GM23338 (cell line): ENCODE measurements around the gene RNF207. TPM values are rescaled to one million over a fixed set of nuclear protein-coding genes. Genes with fewer than 3 reads are reported as not detected.

Experiments
- ATAC-seq: fragments of 200-7000 bp; cut with Tn5 transposase; 3 replicates; pipeline ENCODE4 v1.9.1; 2020
- DNase-seq: peaks from one replicate; pipeline ENCODE4 v3.0.0-alpha.2; 2015; ENCODE audit warnings: low spot score
- H2AFZ ChIP-seq: fragments of 200-600 bp; sonication (generic); 2 replicates; pipeline ENCODE4 v1.8.0; 2016; ENCODE audit warnings: antibody characterized with exemption, mild to moderate bottlenecking, moderate library complexity
- H3F3A ChIP-seq: fragments of 200-600 bp; sonication (generic); replicated peaks from 2 replicates; pipeline ENCODE4 v1.8.0; 2017; ENCODE audit warnings: antibody characterized with exemption, mixed run types, low read depth
- H3K27ac ChIP-seq: fragments of 200-600 bp; sonication (generic); 2 replicates; pipeline ENCODE4 v1.6.1; 2016; ENCODE audit warnings: low read depth
- H3K27me3 ChIP-seq: fragments of 200-600 bp; sonication (generic); 2 replicates; pipeline ENCODE4 v1.8.0; 2016; ENCODE audit warnings: mild to moderate bottlenecking, mixed run types, moderate library complexity; ENCODE audit not compliant: insufficient read depth
- H3K36me3 ChIP-seq: fragments of 200-600 bp; sonication (generic); 2 replicates; pipeline ENCODE4 v1.8.0; 2016; ENCODE audit warnings: mild to moderate bottlenecking; ENCODE audit not compliant: insufficient read depth
- H3K4me1 ChIP-seq: fragments of 200-600 bp; sonication (generic); 2 replicates; pipeline ENCODE4 v1.8.0; 2016; ENCODE audit warnings: mild to moderate bottlenecking, moderate library complexity; ENCODE audit not compliant: insufficient read depth
- H3K4me2 ChIP-seq: fragments of 200-600 bp; sonication (generic); 2 replicates; pipeline ENCODE4 v1.7.1; 2017; ENCODE audit warnings: mixed run types
- H3K4me3 ChIP-seq: fragments of 200-600 bp; sonication (generic); 2 replicates; pipeline ENCODE4 v1.6.1; 2016; ENCODE audit warnings: mixed run types
- H3K79me2 ChIP-seq: fragments of 200-600 bp; sonication (generic); replicated peaks from 2 replicates; pipeline ENCODE4 v1.8.0; 2017; ENCODE audit warnings: mild to moderate bottlenecking; ENCODE audit not compliant: insufficient read depth
- H3K9me2 ChIP-seq: fragments of 200-600 bp; sonication (generic); 2 replicates; pipeline ENCODE4 v1.8.0; 2017; ENCODE audit not compliant: insufficient read depth
- H4K20me1 ChIP-seq: fragments of 200-600 bp; sonication (generic); replicated peaks from 2 replicates; pipeline ENCODE4 v1.8.0; 2017; ENCODE audit warnings: mild to moderate bottlenecking; ENCODE audit not compliant: insufficient read depth
- H3K27ac Mint-ChIP-seq: 2 replicates; pipeline ENCODE4 v1.8.0; 2020; ENCODE audit warnings: inconsistent platforms, mild to moderate bottlenecking, moderate library complexity, mixed read lengths
- H3K27me3 Mint-ChIP-seq: 3 replicates; pipeline ENCODE4 v1.8.0; 2022; ENCODE audit warnings: low read depth, mild to moderate bottlenecking, moderate library complexity, mixed read lengths, inconsistent platforms; ENCODE audit not compliant: insufficient read depth, poor library complexity
- H3K36me3 Mint-ChIP-seq: 3 replicates; pipeline ENCODE4 v1.8.0; 2021; ENCODE audit warnings: low read depth, mild to moderate bottlenecking, inconsistent platforms, moderate library complexity, mixed read lengths
- H3K4me1 Mint-ChIP-seq: 3 replicates; pipeline ENCODE4 v1.8.0; 2020; ENCODE audit warnings: mild to moderate bottlenecking, inconsistent platforms, mixed read lengths
- H3K4me3 Mint-ChIP-seq: 3 replicates; pipeline ENCODE4 v1.8.0; 2021; ENCODE audit warnings: moderate library complexity, mild to moderate bottlenecking, inconsistent platforms, mixed read lengths
- H3K9me3 Mint-ChIP-seq: 3 replicates; pipeline ENCODE4 v1.8.0; 2020; ENCODE audit warnings: moderate library complexity, mild to moderate bottlenecking, inconsistent platforms, mixed read lengths
- CREB1 ChIP-seq: fragments of 250-450 bp; sonication (Bioruptor Pico); IDR thresholded peaks from 2 replicates; pipeline ENCODE4 v1.5.0; 2020; ENCODE audit warnings: low read depth, mild to moderate bottlenecking, moderate library complexity
- CTCF ChIP-seq, 2 experiments: fragments of 200-600 bp in 1 of 2; sonication (generic) in 1 of 2; conservative IDR thresholded peaks; 2 replicates each; pipeline versions ENCODE4 v1.5.1 to v1.6.1; 2016 to 2017; ENCODE audit warnings: antibody characterized with exemption in 2 of 2, low read depth in 2 of 2, mild to moderate bottlenecking in 2 of 2, moderate library complexity in 1 of 2
- EZH2 ChIP-seq: fragments of 200-600 bp; sonication (generic); IDR thresholded peaks from one replicate; pipeline ENCODE4 v1.8.0; 2017; ENCODE audit warnings: antibody characterized with exemption, mild to moderate bottlenecking, low read depth; ENCODE audit not compliant: unreplicated experiment
- EZH2phosphoT487 ChIP-seq: fragments of 200-600 bp; sonication (generic); IDR thresholded peaks from one replicate; pipeline ENCODE4 v1.8.1; 2018; ENCODE audit warnings: antibody characterized with exemption; ENCODE audit not compliant: unreplicated experiment
- JUNB ChIP-seq: IDR thresholded peaks from one replicate; pipeline ENCODE4 v1.6.1; 2016; ENCODE audit warnings: antibody characterized with exemption; ENCODE audit not compliant: unreplicated experiment
- NANOG ChIP-seq: IDR thresholded peaks from 2 replicates; pipeline ENCODE4 v1.6.1; 2016; ENCODE audit warnings: antibody characterized with exemption, borderline replicate concordance
- POLR2AphosphoS5 ChIP-seq: IDR thresholded peaks from 2 replicates; pipeline ENCODE4 v1.6.1; 2016; ENCODE audit warnings: antibody characterized with exemption, low read depth
- STAT1 ChIP-seq: IDR thresholded peaks from one replicate; pipeline ENCODE4 v1.6.1; 2016; ENCODE audit warnings: antibody characterized with exemption; ENCODE audit not compliant: unreplicated experiment
- ZNF114 ChIP-seq: fragments of 250-450 bp; sonication (Bioruptor Pico); IDR thresholded peaks from 2 replicates; pipeline ENCODE4 v1.5.0; 2020; ENCODE audit warnings: mild to moderate bottlenecking, moderate library complexity
- ZNF331 ChIP-seq: fragments of 250-450 bp; sonication (Bioruptor Pico); IDR thresholded peaks from 2 replicates; pipeline ENCODE4 v1.5.0; 2020; ENCODE audit warnings: low read depth, mild to moderate bottlenecking, moderate library complexity
- polyA plus RNA-seq: library from polyadenylated mRNA; unstranded; fragments of >200 nt; fragmentation: Nextera tagmentation; extraction: Ambion mirVana; gene quantifications from 2 replicates; pipeline ENCODE4 v1.2.1, GENCODE V29; 2016
- total RNA-seq: library from RNA; depleted of rRNA; stranded (reverse); fragments of >200 nt; shearing (Covaris generic); gene quantifications from 2 replicates; pipeline ENCODE4 v1.2.3, GENCODE V29; 2014
- TF ChIP-seq, protein P1 (sequence below): IDR thresholded peaks from one replicate; pipeline ENCODE4 v1.6.1; 2018; ENCODE audit warnings: antibody characterized with exemption; ENCODE audit not compliant: unreplicated experiment

Gene RNF207
- total and polyA plus RNA-seq, 2 experiments from 2014 or later: 1.7 to 2.9 TPM

- Histone ChIP-seq H3K79me2 (peaks cover 73% of the 10 kb centered on the region), H3K9me2 (no peaks in the 10 kb centered on the region)
- no peaks in the 10 kb centered on the region for H3K9me3 Mint-ChIP-seq
Measured at GRCh38 chr1:6188466-6188865, 17.5 kb upstream of the RNF207 start.

GRCh38 chr1:6191968-6192367 is 14.0 kb upstream of the RNF207 start:
- Histone ChIP-seq H3K4me2 (no peak overlapping the region), H3F3A (peaks cover 64% of the 10 kb centered on the region), H3K27ac (peak overlapping the region; percentile 55; the same call in 1 of the 2 replicates), H2AFZ (no peak overlapping the region), H4K20me1 (peaks cover 89% of the 10 kb centered on the region), H3K36me3 (peaks cover 82% of the 10 kb centered on the region), H3K4me1 (peaks cover 7% of the 10 kb centered on the region; the same call in 1 of the 2 replicates), H3K27me3 (no peaks in the 10 kb centered on the region), H3K79me2 (peaks cover 99% of the 10 kb centered on the region), H3K4me3 (no peak overlapping the region), H3K9me2 (no peaks in the 10 kb centered on the region)
- Mint-ChIP-seq H3K9me3 (no peaks in the 10 kb centered on the region), H3K4me1 (peaks cover 14% of the 10 kb centered on the region), H3K36me3 (peaks cover 95% of the 10 kb centered on the region), H3K27ac (no peak overlapping the region), H3K27me3 (peaks cover 3% of the 10 kb centered on the region), H3K4me3 (no peak overlapping the region)
- no peak for ATAC-seq
- no peak for DNase-seq
- TF ChIP-seq, protein P1, sequence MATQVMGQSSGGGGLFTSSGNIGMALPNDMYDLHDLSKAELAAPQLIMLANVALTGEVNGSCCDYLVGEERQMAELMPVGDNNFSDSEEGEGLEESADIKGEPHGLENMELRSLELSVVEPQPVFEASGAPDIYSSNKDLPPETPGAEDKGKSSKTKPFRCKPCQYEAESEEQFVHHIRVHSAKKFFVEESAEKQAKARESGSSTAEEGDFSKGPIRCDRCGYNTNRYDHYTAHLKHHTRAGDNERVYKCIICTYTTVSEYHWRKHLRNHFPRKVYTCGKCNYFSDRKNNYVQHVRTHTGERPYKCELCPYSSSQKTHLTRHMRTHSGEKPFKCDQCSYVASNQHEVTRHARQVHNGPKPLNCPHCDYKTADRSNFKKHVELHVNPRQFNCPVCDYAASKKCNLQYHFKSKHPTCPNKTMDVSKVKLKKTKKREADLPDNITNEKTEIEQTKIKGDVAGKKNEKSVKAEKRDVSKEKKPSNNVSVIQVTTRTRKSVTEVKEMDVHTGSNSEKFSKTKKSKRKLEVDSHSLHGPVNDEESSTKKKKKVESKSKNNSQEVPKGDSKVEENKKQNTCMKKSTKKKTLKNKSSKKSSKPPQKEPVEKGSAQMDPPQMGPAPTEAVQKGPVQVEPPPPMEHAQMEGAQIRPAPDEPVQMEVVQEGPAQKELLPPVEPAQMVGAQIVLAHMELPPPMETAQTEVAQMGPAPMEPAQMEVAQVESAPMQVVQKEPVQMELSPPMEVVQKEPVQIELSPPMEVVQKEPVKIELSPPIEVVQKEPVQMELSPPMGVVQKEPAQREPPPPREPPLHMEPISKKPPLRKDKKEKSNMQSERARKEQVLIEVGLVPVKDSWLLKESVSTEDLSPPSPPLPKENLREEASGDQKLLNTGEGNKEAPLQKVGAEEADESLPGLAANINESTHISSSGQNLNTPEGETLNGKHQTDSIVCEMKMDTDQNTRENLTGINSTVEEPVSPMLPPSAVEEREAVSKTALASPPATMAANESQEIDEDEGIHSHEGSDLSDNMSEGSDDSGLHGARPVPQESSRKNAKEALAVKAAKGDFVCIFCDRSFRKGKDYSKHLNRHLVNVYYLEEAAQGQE: no peak
- TF ChIP-seq CREB1: no peak
- no peak for TF ChIP-seq EZH2
- TF ChIP-seq EZH2phosphoT487: no peak
- no peak for TF ChIP-seq JUNB
- TF ChIP-seq POLR2AphosphoS5: no peak

More at GRCh38 chr1:6188466-6188865, 17.5 kb upstream of the RNF207 start:
- TF ChIP-seq STAT1: no peak
- no peak for TF ChIP-seq POLR2AphosphoS5
- TF ChIP-seq CREB1: no peak
- no peak for TF ChIP-seq ZNF114
- no peak for TF ChIP-seq CTCF (conservative IDR thresholded peaks at IDR 0.05; ENCODE audit: low read depth in 2 of 2)
- no peak for TF ChIP-seq NANOG
- no peak for TF ChIP-seq EZH2
- TF ChIP-seq ZNF331: no peak
- TF ChIP-seq, protein P1: no peak
- peaks cover 3% of the 10 kb centered on the region for H3K27me3 Mint-ChIP-seq
- DNase-seq (no peak), ATAC-seq (no peak)
- no peak overlapping the region for H2AFZ ChIP-seq
- H3K27ac ChIP-seq: no peak overlapping the region
- H3K4me2 ChIP-seq: no peak overlapping the region
- peaks cover 56% of the 10 kb centered on the region for H3K36me3 ChIP-seq
- peaks cover 74% of the 10 kb centered on the region for H3F3A ChIP-seq
- H3K4me3 Mint-ChIP-seq: no peak overlapping the region
- peaks cover 82% of the 10 kb centered on the region for H4K20me1 ChIP-seq
- H3K27ac Mint-ChIP-seq: no peak overlapping the region; the same call in 1 of the 2 replicates
- H3K4me1 Mint-ChIP-seq: peaks cover 38% of the 10 kb centered on the region
- H3K4me3 ChIP-seq: no peak overlapping the region
- H3K36me3 Mint-ChIP-seq: peaks cover 88% of the 10 kb centered on the region
- H3K27me3 ChIP-seq: no peaks in the 10 kb centered on the region
- peaks cover 36% of the 10 kb centered on the region for H3K4me1 ChIP-seq
